ENCODE measurements around the gene MAGOH. TPM values are rescaled to one million over a fixed set of nuclear protein-coding genes. Genes with fewer than 3 reads are reported as not detected.

MAGOH gene
- total RNA-seq, 1 donor from 2014 or later, result 30.0 TPM

DNA sequence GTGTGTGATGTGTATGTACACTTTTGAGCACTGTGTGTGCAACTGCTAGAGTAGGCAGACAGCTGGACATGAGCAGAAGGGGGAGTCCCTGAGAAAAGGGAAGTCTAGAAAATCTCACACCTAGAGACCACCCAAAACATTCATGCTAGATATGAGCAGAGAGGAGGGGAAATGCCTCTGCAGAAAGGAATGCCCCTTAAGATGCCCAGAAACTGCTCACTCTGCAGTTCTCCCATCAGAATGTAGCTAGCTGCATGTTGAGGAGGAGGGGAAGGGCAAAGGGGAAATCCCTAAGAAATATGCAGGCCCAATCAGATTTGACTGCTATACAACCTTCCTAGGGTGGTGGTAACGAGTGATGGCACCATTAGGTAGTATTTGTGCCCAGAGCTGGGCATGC, 31.8 kb upstream of the MAGOH start:
- ATAC-seq, result no peak

DNA sequence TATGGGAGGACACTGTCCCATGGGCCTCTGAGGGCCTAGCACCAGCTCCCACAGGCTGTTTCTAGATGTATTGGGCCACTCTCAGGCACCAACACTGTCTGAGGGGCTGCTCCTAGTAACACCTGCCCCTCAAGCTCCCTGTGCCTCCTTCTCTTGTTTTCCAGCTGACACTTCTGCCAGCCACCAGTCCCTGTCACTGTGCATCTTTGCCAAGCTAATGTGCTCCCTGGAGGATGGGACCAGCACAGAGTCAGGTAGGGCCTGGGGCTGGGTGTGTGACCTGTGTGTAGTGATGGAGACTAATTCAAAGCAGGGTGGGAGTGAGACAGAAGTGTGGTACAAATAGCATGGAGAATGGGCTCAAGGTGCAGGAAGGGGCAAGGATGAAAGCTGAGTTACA, 29.4 kb upstream of the MAGOH start:
- no peak for ATAC-seq

DNA sequence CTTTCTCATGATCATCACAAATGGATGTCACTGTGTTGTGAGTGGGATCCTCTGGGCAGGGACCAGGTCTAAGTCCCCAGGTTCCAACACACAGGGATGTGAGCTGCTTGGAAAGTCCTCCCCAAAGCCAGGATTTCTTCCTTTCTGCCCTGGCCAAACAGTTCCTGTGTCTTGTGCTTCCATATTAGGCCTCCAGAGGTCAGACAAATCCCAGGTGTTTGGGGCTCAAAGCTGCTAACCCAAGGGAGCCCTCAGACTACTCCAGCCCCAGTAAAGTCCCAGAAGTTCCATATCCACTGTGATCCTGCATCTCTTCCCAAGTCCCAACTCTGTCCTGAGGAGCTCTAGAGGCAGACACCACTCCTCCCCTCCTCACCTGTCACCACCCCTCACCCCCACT, 27.7 kb upstream of the MAGOH start:
- ATAC-seq, result peak; percentile 54

DNA sequence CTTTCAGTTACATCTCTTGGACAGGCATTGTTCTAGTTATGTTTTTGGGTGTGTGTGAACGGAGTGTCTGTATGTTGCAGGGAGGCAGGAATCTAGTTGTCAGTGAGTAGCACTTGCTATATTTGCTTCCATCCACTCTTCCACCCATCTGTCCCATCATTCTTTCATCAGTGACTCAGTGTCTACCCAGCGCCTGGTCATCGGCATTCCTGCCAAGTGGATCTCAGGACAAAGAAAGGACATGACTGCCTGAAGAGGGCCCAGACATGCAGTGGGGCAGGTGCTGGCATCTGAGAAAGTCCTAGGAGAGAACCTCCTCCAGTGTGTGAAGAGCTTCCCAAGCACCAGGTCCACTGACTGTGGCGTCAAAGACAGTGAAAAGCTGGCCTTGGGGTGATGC, 27.3 kb upstream of the MAGOH start:
- no peak for ATAC-seq

DNA sequence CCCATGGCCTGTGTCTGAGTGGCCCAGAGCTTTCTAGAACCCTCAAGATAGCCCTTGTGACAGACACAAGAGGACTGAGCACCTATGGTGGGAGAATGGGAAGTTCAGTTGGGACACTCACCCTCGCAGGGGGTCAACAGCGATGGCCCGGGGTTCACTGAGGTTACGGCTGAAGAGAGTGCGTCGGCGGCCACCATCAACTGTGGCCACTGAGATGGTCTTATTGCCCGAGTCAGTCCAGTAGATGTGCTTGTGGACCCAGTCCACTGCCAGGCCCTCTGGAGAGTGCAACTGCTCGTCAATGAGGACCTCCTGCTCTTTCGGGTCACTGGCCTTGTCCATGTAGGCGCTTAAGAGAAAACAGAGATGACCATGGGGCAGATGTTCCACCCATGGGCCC, 25.7 kb upstream of the MAGOH start:
- ATAC-seq, result no peak

DNA sequence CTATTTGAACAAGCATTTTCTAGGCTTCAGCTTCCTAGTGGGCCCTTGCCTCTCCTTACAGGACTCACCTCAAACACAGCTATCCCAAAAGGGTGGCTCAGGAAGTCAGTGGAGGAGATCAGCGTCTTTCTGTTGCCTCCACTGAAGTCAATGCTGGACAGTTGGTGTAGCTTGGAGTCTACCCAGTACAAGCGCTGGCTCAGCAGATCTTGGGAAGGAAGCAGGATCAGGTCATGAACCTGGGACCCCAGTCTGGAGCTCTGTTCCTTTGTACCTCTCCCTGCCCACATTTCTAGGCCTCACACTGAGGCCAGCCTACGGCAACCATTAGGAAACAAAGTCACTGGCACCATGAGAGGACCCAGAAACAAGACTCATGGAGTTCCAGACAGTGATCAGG, 23.7 kb upstream of the MAGOH start:
- no peak for ATAC-seq

DNA sequence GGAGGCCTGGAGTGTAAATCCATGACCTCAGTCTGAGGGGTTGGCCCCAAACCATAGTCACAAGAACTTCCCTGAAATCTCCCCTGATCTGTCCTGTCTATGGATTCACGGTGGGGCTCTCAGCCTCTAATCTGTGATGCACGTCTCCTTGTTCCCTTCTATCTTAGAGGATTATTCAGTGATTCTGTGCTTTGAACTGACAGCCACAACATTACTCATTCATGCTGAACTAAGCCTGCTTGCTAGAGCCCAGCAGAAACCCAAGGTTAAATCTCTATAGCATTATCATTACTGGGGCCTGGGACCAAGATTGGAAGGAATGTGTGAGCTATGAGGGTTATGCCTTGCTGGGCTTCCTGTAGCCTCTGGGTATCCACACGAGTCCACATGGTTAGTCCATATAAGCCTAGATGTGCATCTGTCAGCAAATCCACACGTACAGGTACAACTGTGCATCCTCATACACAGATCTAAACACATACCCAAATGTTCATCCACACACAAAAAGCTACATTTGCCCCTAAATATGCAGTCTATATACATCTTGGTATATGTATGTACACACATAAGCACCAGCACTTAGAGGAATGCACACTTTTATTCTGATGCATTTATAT, 22.4 kb upstream of the MAGOH start:
- ATAC-seq, result no peak

DNA sequence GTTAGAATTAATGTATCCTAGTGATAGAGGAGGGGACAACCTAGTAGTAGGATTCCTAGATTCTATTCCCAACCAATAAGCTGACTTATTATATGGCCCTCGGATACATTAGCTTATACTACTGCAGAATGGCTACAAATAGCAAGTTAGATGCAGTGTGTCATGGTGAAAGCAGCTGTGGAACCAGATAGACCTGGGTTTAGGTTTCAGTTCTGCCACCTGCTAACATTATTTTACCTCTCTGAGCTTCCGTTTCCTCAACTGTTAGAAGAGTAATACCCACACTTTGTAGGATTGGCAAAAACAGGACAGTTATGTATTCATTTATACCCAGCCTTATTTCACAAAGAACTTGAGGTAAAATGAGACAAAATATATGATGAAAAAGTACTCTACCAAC, 21.6 kb upstream of the MAGOH start:
- no peak for ATAC-seq

DNA sequence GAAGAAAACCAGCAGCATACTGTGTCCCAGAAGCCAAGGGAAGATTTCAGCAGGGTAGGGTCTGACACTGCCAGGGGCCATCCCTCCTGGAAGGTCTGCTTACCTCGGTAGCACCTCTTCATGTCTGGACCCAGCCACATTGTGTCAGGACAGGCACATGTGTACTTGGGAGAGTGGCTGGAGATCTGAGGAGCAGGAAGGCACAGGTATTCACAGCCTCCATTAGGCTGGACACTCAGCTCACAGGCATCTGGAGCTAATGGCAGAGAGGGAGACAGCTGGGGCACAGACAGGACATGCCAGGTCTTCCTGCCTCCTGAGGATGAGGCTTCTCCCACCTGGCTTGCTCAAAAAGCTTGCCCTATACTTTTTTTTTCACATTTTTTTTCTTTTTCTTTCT, 19.9 kb upstream of the MAGOH start:
- no peak for ATAC-seq

DNA sequence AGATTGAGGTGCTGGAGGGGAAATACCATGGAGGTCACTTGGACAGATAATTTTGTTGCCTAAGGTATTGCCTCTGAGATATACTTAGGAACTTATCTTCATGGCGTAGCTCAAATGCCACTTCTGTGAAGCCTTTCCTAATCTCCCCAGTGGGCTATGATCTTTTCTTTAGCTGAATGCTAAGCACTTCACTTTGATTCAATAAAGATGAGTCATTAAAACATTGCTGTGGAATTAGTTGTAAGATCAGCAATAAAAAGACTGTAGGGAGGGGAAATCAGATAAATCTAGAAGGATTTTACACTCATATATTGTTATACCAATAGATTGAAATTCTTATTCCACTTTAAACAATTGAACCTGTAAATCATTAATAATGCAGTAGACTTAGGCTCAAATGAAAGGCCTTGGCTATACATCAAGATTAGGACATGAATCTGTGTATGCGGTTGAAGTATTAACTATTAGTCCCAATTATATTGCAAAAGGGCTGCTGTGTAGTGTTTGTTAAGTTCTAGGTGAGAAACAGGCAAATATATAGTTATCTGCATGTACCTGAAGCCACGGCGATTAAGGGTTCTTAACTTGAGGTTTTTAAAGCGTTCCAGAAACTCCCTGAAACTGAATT, 19.2 kb upstream of the MAGOH start:
- ATAC-seq, result no peak

DNA sequence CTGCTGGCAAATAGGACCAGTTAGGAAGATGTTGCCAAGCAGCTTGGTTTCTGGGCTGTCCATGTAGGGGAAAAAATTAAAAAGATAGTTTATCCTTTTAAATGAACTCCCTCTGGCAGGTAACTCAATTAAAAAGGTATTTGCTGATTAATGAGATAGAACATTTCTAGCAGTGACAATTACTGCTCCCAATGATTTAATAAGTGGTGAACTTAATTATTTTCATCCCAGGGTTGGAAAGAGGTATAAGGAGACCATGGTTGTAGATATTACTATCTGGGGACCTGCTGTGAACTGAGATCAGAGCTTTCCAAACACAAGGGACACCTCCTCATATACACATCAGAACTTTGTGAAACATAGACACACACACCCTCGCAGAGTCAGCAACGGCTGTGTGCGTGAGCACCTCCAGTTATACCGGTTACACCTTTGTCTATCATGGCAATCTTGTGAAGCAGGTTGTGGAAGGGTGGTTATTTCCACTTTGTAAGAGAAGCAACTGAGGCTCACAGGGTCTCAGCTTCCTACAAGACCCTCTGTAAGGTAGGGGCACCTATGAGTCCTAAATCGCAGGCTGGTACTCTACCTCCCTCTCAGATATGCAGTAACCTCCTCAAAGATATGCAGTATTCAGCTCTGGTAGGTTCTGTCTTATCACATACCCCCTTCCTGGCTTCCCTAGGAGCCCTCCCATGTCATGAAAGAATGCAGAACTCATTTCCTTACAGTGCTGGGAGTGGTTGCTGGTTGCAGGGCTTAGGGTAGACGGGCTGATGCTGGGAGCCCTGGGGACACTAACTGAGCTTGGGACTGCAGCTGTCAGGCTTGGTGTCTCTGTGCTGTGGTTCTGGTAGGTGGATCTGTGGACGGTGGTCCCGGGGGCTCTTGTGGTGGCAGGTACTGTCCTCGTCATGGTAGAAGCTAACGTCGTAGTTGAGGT, 18.5 kb upstream of the MAGOH start:
- peak; percentile 70 for ATAC-seq

DNA sequence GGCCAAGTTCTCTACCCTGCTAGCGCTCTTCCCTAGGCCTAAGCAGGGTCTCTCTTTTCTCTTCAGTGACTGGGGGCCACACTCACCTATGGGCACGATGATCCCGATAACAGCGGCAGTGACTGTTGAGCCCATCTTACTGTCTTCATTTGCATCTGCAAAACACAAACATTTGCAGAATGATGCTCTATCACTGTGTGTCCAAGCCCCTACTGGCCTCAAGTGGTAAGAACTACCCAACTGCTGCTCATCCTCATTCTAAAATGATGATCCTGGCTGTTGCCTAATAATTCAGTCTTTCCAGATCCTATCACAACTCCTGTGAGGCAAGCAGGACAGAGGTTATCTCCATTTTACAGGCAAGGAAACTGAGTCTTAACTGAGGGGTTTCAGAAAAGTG, 16.7 kb upstream of the MAGOH start:
- no peak for ATAC-seq

DNA sequence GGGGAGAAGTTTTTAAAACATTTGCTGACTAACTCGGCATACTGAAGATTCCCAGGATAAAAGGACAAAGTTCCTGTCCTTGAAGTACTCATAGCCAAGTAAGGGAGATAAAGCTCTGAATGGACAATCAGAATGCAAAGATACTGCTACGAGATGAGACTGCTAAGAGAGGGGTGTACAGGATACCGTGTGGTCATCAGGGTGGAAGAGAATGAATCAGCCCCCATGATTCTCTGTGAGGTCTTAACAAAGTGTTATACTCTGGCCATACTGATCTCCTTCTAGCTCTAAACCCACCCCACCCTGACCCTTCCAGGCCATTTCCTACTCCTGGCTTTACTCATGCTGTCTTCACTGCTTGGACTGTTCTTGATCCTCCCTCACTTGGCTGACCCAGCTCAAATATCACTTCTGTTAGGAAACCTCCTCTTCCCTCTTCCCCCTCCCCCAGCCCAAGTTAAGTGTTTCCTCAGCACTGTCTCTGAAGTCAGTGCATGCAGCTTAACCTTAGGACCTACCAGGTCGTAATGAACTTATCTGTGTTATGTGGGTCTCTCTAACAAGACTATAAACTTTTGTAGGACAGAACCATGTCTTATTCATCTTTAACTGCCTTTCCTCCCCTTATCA, 15.8 kb upstream of the MAGOH start:
- no peak for ATAC-seq

DNA sequence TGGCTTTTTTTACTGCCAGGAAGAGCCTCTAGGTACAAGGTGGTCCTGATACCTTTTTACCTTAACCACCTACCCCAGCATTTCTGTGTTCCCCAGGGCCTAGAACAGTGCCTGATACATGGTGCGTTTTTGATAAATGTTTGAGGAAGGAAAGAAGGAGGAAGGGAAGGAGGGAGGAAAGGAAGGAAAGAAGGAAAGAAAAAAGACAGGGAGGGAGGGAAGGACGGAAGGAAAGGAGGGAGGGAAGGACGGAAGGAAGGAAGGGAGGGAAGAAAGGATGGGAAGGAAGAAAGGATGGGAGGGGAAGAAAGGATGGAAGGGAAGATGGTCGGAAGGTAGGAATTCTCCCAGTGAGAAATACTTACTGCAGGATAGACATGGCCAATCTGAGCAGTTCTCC, 12.0 kb upstream of the MAGOH start:
- no peak for ATAC-seq

DNA sequence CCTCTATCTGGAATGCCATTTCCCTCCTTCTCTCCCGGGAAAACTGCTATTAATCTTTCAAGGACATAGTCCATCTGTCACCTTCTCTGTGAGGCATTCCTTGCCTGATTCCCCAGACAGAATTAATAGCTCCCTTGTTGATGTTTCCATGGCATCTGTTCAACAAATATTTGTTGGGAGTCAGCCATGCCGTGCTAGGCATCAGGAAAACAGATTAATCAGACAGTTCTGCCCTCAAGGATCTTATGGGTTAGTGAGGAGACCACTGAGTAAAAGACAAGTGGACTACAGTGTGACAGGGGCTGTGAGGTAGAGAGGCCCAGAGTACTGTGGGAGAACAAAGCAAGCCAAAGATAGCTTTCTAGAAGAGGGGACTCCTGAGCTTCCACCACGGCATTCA, 11.4 kb upstream of the MAGOH start:
- ATAC-seq, result no peak

DNA sequence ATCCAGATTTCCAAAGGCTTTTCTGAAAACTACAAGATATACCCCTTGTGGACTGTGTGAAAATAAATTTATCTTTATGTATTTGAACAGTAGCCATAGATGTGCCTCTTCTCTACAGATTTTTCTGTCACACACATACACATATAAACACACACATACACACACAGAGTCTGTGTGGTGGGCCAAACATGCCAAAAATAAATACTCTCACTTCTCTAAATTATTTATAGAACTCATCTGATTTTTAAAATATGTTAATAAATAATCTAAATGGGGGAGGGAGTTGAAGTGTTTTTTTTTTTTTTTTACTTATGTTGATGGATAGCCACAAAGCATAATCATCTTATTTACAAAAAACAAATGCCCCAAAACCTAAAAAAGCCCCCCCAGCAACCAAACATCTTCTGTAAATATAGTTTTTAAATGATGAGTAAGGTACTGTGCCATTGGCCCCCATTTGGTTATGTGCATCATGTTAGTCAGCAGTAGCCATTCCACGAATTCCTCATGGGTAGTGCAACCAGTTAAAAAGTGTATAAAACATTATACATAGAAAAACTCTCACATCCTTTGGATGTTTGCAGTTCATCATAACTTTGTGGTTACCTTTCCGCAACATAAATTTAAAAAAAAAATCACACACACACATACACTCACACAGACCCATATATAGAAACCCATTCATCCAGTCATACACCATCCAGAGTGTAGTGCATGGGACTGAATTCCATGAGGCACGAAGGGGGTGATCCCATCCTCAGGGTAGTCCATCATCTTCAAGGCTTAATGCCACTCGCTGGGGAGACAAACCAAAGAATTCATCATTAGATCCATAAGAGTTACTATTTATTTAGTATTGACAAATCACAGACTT, 8.2 kb upstream of the MAGOH start:
- ATAC-seq, result no peak

DNA sequence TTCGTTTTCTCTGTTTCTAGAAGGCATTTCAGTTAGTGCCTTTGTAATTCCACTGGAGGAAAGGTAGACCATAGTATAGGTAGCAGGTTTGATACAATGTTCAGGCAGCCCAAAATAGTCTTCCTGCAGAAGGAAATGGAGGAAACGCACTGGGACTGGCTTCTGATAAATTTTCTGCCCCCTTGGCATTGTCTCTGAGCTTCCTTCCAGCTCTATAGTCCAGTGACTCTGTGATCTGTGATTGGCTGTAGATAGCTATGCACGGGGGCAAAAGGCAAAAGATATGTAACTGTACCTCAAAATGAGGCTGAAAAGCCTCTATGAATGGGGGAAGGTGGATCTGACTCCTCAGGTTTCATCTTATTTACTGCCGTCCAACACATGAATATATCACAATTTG, 5.8 kb upstream of the MAGOH start:
- no peak for ATAC-seq

DNA sequence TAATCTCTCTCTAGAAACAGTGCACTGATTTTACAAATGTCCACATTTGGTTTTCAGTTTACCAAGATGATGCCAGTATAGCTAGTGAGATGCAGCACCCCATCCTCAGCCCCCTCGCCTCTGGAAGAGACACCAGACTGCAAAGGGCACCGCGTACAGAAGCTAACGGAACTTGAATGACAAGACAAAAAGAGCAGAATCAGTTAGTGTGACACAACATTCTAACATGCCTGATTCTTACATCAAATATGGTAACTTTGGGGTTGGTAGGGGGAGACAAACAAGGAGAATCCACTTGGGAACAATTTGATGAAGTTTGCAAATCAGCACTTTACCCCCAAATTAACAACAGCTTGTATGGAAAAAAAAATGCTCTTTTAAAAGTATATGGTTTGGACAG, 4.1 kb upstream of the MAGOH start:
- no peak for ATAC-seq

DNA sequence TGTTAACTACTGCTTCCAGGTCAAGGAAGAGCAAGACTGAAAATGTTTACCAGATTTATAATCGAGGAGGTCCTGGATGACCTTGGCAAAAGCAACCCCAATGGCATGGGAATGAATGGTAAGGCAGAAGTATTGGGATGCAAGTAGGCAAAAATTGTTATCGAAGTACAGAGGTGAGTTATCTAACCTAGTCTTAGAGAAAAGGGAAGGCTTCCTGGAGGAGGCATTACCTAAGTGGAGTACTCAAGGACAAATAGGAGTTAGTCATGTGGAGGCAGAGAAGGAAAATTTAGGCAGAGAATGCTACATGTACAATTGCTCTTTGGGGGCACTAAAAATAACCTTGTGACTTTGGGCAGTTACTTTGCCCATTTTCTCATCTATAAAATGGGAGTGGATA, 3.5 kb upstream of the MAGOH start:
- ATAC-seq, result no peak

DNA sequence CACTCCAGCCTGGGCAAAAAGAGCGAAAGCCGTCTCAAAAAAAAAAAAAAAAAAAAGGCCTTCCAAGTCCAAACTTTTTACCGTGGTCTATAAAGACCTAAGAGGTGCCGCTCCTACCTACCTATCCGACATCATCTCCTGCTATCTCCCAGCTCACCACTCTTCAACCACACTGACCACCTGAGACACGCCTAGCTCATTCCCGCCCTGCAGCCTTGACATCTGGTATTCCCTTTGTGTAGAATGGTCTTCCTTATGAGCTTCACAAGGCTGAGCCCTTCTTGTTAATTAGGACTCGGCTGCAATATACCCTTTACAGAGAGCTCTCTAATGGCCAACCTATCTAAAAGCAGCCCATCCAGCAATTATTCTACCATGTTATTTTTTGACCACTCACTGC, 680 bp downstream of the MAGOH start:
- ATAC-seq, result no peak

DNA sequence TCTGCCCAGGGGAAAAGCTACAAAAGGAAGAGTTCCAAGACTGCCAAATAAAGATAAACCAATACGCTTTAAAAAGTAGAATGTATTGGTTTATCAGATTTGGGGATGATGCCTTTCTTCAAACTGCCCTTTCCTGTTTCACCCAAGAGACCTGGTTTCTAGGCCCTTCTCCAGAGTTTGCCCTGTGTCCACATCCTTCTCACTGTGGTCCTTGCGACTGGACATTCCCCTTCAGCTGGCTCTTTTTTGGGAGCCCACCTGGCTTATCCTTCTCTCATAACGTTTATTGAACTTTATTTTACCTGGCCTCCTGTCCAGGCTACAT, 17.4 kb downstream of the MAGOH start:
- no peak for ATAC-seq

DNA sequence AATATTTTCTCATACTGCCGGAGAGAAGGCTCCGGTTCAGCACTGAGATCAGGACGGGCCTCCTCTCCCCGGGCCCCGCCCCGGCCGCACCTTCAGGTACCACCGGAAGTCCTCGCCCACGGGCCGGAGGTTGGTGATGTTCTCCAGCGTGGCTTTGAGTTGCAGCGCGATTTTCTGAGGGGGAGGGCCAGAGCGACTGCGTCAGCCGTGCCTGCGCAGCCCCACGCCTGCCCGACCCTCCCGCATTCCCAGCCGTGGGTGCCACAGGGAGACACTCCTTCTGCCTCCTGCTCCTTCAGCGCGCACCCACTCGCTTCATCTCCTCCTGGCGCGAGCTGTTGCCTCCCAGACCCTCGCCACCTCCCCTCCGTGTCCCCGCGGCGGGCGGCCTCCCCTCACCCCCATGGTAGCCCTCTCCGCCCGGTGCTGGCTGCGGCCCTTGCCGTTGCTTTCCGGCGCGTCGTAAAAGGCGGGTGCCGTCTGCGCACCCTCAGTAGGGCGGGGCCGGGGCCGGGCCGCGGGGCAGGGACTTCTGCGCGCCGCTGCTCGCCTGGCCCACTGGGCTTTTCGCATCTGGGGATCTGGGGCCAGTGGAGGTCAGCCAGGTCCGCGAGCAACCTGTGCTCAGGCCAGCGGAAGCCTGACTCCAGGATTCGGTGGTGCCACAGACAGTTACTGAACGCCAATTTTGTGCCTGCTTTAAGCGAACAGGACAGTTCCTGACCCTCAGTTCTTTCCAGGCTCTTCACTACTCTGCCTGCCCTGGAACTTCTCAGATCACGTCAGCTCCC, 18.0 kb downstream of the MAGOH start, which contains the start of gene CZIB:
Gene CZIB, minus strand, starts transcription at position 464 of the 791 bp plus-strand sequence. Its CDS starts 59 bp downstream, at position 405.
- peak; percentile 96 for ATAC-seq

All from esophagus mucosa (tissue), 1 donor.